GM12878 (cell line): ENCODE results near the gene TTC17. TPM values are rescaled to one million over a fixed set of nuclear protein-coding genes. Genes with fewer than 3 reads are reported as not detected.

ENCODE experiments used
- ATAC-seq: fragments of 200-7000 bp; cut with Tn5 transposase; 3 replicates; pipeline ENCODE4 v1.9.1; 2020; ENCODE audit warnings: mild to moderate bottlenecking, moderate library complexity
- BruUV-seq: library from RNA; stranded (reverse); fragments of 400-500 nt; replicated peaks from 2 replicates; lab custom pipeline; 2021; lab: Mats Ljungman, UMichigan
- CTCF ChIA-PET: fragments of 300-600 bp; sonication (Branson Sonifier 250); formaldehyde crosslinking; extraction: SDS; loops from one replicate; lab custom pipeline; 2021; ENCODE audit warnings: inconsistent platforms; lab: Yijun Ruan, JAX
- POLR2A ChIA-PET: fragments of 350-600 bp; formaldehyde crosslinking; extraction: SDS; loops from one replicate; lab custom pipeline; 2021; ENCODE audit warnings: inconsistent platforms; lab: Charles Lee
- RAD21 ChIA-PET: fragments of 300-600 bp; sonication (Branson Sonifier 250); formaldehyde crosslinking; loops from one replicate; lab custom pipeline; 2023; ENCODE audit warnings: antibody characterized with exemption; ENCODE audit not compliant: unreplicated experiment; lab: Charles Lee
- SMC1A ChIA-PET: fragments of 300-600 bp; sonication (Branson Sonifier 250); formaldehyde crosslinking; loops from one replicate; lab custom pipeline; 2023; ENCODE audit not compliant: unreplicated experiment, uncharacterized antibody; lab: Charles Lee
- DNase-seq: peaks from one replicate; pipeline ENCODE4 v3.0.0-alpha.2; 2011; ENCODE audit warnings: low read depth, low spot score
- FAIRE-seq: peaks from 3 replicates; lab custom pipeline; 2011; peaks lifted over from hg19 to GRCh38; lab: Jason Lieb, UNC
- H2AFZ ChIP-seq: 2 replicates; pipeline ENCODE4 v1.6.0; 2011; ENCODE audit warnings: low read depth, low read length, control low read depth; ENCODE audit not compliant: control insufficient read depth
- H3K27ac ChIP-seq: 2 replicates; pipeline ENCODE4 v1.5.1; 2011; ENCODE audit warnings: control low read depth; ENCODE audit not compliant: control insufficient read depth, insufficient read depth
- H3K27me3 ChIP-seq, 2 experiments: replicated peaks in 1 of 2; 2 replicates each; pipeline versions ENCODE4 v1.6.0 to v1.6.1; 2011; ENCODE audit warnings: low read length in 1 of 2; ENCODE audit not compliant: control insufficient read depth in 2 of 2, insufficient read depth in 2 of 2
- H3K36me3 ChIP-seq, 2 experiments: 2 replicates each; pipeline ENCODE4 v1.5.1; 2011; ENCODE audit warnings: low read length in 1 of 2; ENCODE audit not compliant: control insufficient read depth in 2 of 2, insufficient read depth in 2 of 2
- H3K4me1 ChIP-seq: 2 replicates; pipeline ENCODE4 v1.6.1; 2011; ENCODE audit warnings: mild to moderate bottlenecking, low read length, moderate library complexity, mixed read lengths; ENCODE audit not compliant: control insufficient read depth, insufficient read depth
- H3K4me2 ChIP-seq: 2 replicates; pipeline ENCODE4 v1.6.0; 2011; ENCODE audit warnings: control low read depth; ENCODE audit not compliant: control insufficient read depth, insufficient read depth
- H3K4me3 ChIP-seq: fragments of 200-600 bp; sonication (generic); 2 replicates; pipeline ENCODE4 v1.5.1; 2016
- H3K79me2 ChIP-seq: 2 replicates; pipeline ENCODE4 v1.6.0; 2011; ENCODE audit warnings: low read length; ENCODE audit not compliant: control insufficient read depth, insufficient read depth
- H3K9ac ChIP-seq: 2 replicates; pipeline ENCODE4 v1.8.0; 2011; ENCODE audit warnings: low read length, control low read depth, mixed read lengths; ENCODE audit not compliant: control insufficient read depth, insufficient read depth
- H3K9me3 ChIP-seq: replicated peaks from 3 replicates; pipeline ENCODE4 v1.5.1; 2011; ENCODE audit warnings: mild to moderate bottlenecking, low read length; ENCODE audit not compliant: control insufficient read depth, insufficient read depth
- H4K20me1 ChIP-seq: 2 replicates; pipeline ENCODE4 v1.6.0; 2011; ENCODE audit not compliant: control insufficient read depth, insufficient read depth
- BCL3 ChIP-seq: IDR thresholded peaks from 2 replicates; pipeline ENCODE4 v1.6.1; 2011; ENCODE audit warnings: borderline replicate concordance, low read depth, mild to moderate bottlenecking, moderate library complexity, low read length; ENCODE audit not compliant: insufficient read depth, poor library complexity, severe bottlenecking
- CBX3 ChIP-seq: fragments of 200-600 bp; sonication (generic); IDR thresholded peaks from 2 replicates; pipeline ENCODE4 v1.6.1; 2016; ENCODE audit warnings: low read depth, borderline replicate concordance
- CHD1 ChIP-seq: IDR thresholded peaks from 2 replicates; pipeline ENCODE4 v1.6.1; 2012; ENCODE audit warnings: low read depth, low read length, improper control_type of control experiment
- ESRRA ChIP-seq: IDR thresholded peaks from 2 replicates; pipeline ENCODE4 v1.6.1; 2012; ENCODE audit warnings: mild to moderate bottlenecking, low read length, improper control_type of control experiment
- EZH2 ChIP-seq: IDR thresholded peaks from 2 replicates; pipeline ENCODE4 v1.6.1; 2012; ENCODE audit warnings: low read depth, mild to moderate bottlenecking, control low read depth, inconsistent platforms, low read length, borderline replicate concordance; ENCODE audit not compliant: control insufficient read depth
- NR2F1 ChIP-seq: fragments of 450-650 bp; conservative IDR thresholded peaks from 2 replicates; pipeline ENCODE4 v1.6.1; 2017; ENCODE audit warnings: mild to moderate bottlenecking
- PKNOX1 ChIP-seq: fragments of 450-650 bp; IDR thresholded peaks from 2 replicates; pipeline ENCODE4 v1.6.1; 2016; ENCODE audit warnings: mild to moderate bottlenecking
- RFX5 ChIP-seq: IDR thresholded peaks from 2 replicates; pipeline ENCODE4 v1.6.1; 2011; ENCODE audit warnings: low read depth, low read length, improper control_type of control experiment
- SKIL ChIP-seq: fragments of 450-650 bp; IDR thresholded peaks from 2 replicates; pipeline ENCODE4 v1.6.1; 2017; ENCODE audit warnings: mild to moderate bottlenecking, low read depth, inconsistent platforms; ENCODE audit not compliant: poor library complexity, severe bottlenecking
- SMARCA5 ChIP-seq: fragments of 450-650 bp; IDR thresholded peaks from 2 replicates; pipeline ENCODE4 v1.6.1; 2017; ENCODE audit warnings: mild to moderate bottlenecking
- TAF1 ChIP-seq: IDR thresholded peaks from 2 replicates; pipeline ENCODE4 v1.6.1; 2011; ENCODE audit warnings: mild to moderate bottlenecking, low read depth, low read length, borderline replicate concordance
- TARDBP ChIP-seq: IDR thresholded peaks from 2 replicates; pipeline ENCODE4 v1.6.1; 2016; ENCODE audit warnings: borderline replicate concordance
- TCF7 ChIP-seq: IDR thresholded peaks from 2 replicates; pipeline ENCODE4 v1.6.1; 2014; ENCODE audit warnings: antibody characterized with exemption, borderline replicate concordance
- ZBTB11 ChIP-seq: fragments of 450-650 bp; formaldehyde crosslinking; IDR thresholded peaks from 2 replicates; pipeline ENCODE4 v1.5.0; 2022; ENCODE audit warnings: mild to moderate bottlenecking, missing genetic modification characterization
- WGBS: methylation state at CpG from one replicate; pipeline ENCODE4 v1.1.6; 2016; ENCODE audit warnings: low lambda C conversion rate; ENCODE audit not compliant: insufficient replicate concordance, insufficient coverage; ENCODE audit errors: missing lambda C conversion rate; 5-methylcytosine and 5-hydroxymethylcytosine counted together
- in situ Hi-C: fragments of 300-500 bp; cut with MboI; formaldehyde crosslinking; loops from 9 replicates; pipeline ENCODE4 v1.14.3; 2018; ENCODE audit warnings: mixed read lengths
- intact Hi-C: fragments of 100-400 bp; cut with micrococcal nuclease; formaldehyde crosslinking; loops from one replicate; pipeline ENCODE4 v1.14.2; 2022; ENCODE audit not compliant: unreplicated experiment
- polyA plus RNA-seq, 11 experiments: library from polyadenylated mRNA; depleted of rRNA in 4 of 11; unstranded in 6 of 11; stranded (reverse) in 5 of 11; fragments of >200 nt; fragmentation: Nextera tagmentation in 4 of 11; fragmentation: Illumina TruSeq in 1 of 11; extraction: Ambion mirVana in 4 of 11; extraction: Trizol in 1 of 11; gene quantifications; 1 replicate in 1 of 11; 2 replicates in 10 of 11; pipeline versions ENCODE4 v1.2.1 to v1.2.3, GENCODE V29; 2011 to 2016; ENCODE audit warnings: inconsistent platforms in 2 of 11, missing spikeins in 2 of 11, low read depth in 1 of 11
- total RNA-seq, 4 experiments: library from RNA; depleted of rRNA in 3 of 4; stranded (reverse); fragments of >200 nt in 3 of 4; fragmentation: Illumina TruSeq in 1 of 4; extraction: Trizol in 1 of 4; gene quantifications; 2 replicates each; pipeline versions ENCODE4 v1.2.1 to v1.2.3, GENCODE V29; 2013 to 2021

Gene TTC17
- total and polyA plus RNA-seq, 10 of the 15 experiments (the other 5 are each of a cell fraction or from before 2014, with no cell fraction given): 15.9 to 116 (median 41.5) TPM

- TF ChIP-seq BCL3: no peak
- TF ChIP-seq CHD1: no peak
- TF ChIP-seq NR2F1: no peak
- TF ChIP-seq TARDBP: no peak
- TF ChIP-seq SMARCA5: no peak
These were observed 20.2 kb downstream of the TTC17 start (continued) for GRCh38 chr11:43378897-43379296.

GRCh38 chr11:43381802-43382201, 23.1 kb downstream of the TTC17 start:
- no peak overlapping the region for H3K9ac ChIP-seq
- H3K4me1 ChIP-seq: no peaks in the 10 kb centered on the region
- no peak overlapping the region for H3K27ac ChIP-seq
- WGBS: 67% methylated on average over 2 of the region's 2 CpGs
- in situ Hi-C loops (no loop called here), intact Hi-C loops (no loop called here)
- ATAC-seq (no peak), DNase-seq (no peak), FAIRE-seq (no peak)
- POLR2A ChIA-PET: interaction anchor here (0.6 to 1.7 kb wide), 2 partner anchors 9 to 22 kb away, joined by 4 to 5 read pairs; no protein-coding TSS in a partner anchor
- no peak overlapping the region for H3K4me2 ChIP-seq
- H3K27me3 ChIP-seq: no peaks in the 10 kb centered on the region
- CTCF ChIA-PET: no interaction called here
- H2AFZ ChIP-seq: no peak overlapping the region
- H3K36me3 ChIP-seq: peaks cover 0 to 14% of the 10 kb centered on the region in 2 experiments; a peak in 3 of 4 replicates
- SMC1A ChIA-PET: no interaction called here
- RAD21 ChIA-PET: no interaction called here
- no peak overlapping the region for H3K4me3 ChIP-seq
- H3K79me2 ChIP-seq: no peaks in the 10 kb centered on the region; the same call in 1 of the 2 replicates
- H3K9me3 ChIP-seq: no peaks in the 10 kb centered on the region
- BruUV-seq: TSS peak; percentile 31
- no peaks in the 10 kb centered on the region for H4K20me1 ChIP-seq
- TF ChIP-seq EZH2 (no peak), ESRRA (no peak), TAF1 (no peak), ZBTB11 (CRISPR knock-in tag) (no peak), TCF7 (no peak), CBX3 (no peak), RFX5 (no peak), SKIL (no peak), PKNOX1 (no peak)
